ENCODE data around the gene SLC30A4.

SLC30A4 gene

GRCh38 chr15:45481135-45481534 is 41.4 kb downstream of the SLC30A4 start:
- H3K4me3 ChIP-seq (ENCODE audit: low read depth in 1 of 2, low read length in 1 of 2) = no peak overlapping the region
- no peak for TF ChIP-seq CTCF (IDR thresholded peaks at IDR 0.05)
- no peak overlapping the region for H3K27ac ChIP-seq
- H3K9me3 ChIP-seq = no peaks in the 10 kb centered on the region
- peaks cover 5% of the 10 kb centered on the region for H3K27me3 ChIP-seq
- H3K4me1 ChIP-seq (ENCODE audit: control insufficient read depth in 1 of 2, insufficient read depth in 1 of 2, low read depth in 1 of 2, low read length in 1 of 2) = no peaks in the 10 kb centered on the region
- H3K36me3 ChIP-seq = no peaks in the 10 kb centered on the region

GRCh38 chr15:45476410-45476809 is 46.1 kb downstream of the SLC30A4 start:
- H3K27ac ChIP-seq = no peak overlapping the region
- H3K9me3 ChIP-seq = no peaks in the 10 kb centered on the region
- H3K27me3 ChIP-seq = peaks cover 17% of the 10 kb centered on the region
- H3K4me3 ChIP-seq (ENCODE audit: low read depth in 1 of 2, low read length in 1 of 2) = no peak overlapping the region
- H3K36me3 ChIP-seq = no peaks in the 10 kb centered on the region
- no peaks in the 10 kb centered on the region for H3K4me1 ChIP-seq (ENCODE audit: control insufficient read depth in 1 of 2, insufficient read depth in 1 of 2, low read depth in 1 of 2, low read length in 1 of 2)
- TF ChIP-seq CTCF (IDR thresholded peaks at IDR 0.05) = no peak

- H3K9me3 ChIP-seq = no peaks in the 10 kb centered on the region
- no peak overlapping the region for H3K4me3 ChIP-seq (ENCODE audit: low read depth in 1 of 2, low read length in 1 of 2)
- H3K27ac ChIP-seq = no peak overlapping the region
- H3K36me3 ChIP-seq = no peaks in the 10 kb centered on the region
- H3K4me1 ChIP-seq (ENCODE audit: control insufficient read depth in 1 of 2, insufficient read depth in 1 of 2, low read depth in 1 of 2, low read length in 1 of 2) = no peaks in the 10 kb centered on the region
- H3K27me3 ChIP-seq = peaks cover 31% of the 10 kb centered on the region
- no peak for TF ChIP-seq CTCF (IDR thresholded peaks at IDR 0.05)
These were observed 47.8 kb downstream of the SLC30A4 start for GRCh38 chr15:45474799-45475198.

- no peak for TF ChIP-seq CTCF (IDR thresholded peaks at IDR 0.05)
These were observed 49.5 kb downstream of the SLC30A4 start for GRCh38 chr15:45473068-45473467.

GRCh38 chr15:45471151-45471550 is 51.4 kb downstream of the SLC30A4 start:
- no peak overlapping the region for H3K27ac ChIP-seq
- TF ChIP-seq CTCF (IDR thresholded peaks at IDR 0.05) = no peak
- no peak overlapping the region for H3K4me3 ChIP-seq (ENCODE audit: low read depth in 1 of 2, low read length in 1 of 2)
- H3K36me3 ChIP-seq = no peaks in the 10 kb centered on the region
- H3K27me3 ChIP-seq = peaks cover 52% of the 10 kb centered on the region
- H3K9me3 ChIP-seq = no peaks in the 10 kb centered on the region
- no peaks in the 10 kb centered on the region for H3K4me1 ChIP-seq (ENCODE audit: control insufficient read depth in 1 of 2, insufficient read depth in 1 of 2, low read depth in 1 of 2, low read length in 1 of 2)

More at GRCh38 chr15:45473068-45473467, 49.5 kb downstream of the SLC30A4 start:
- Histone ChIP-seq H3K4me1 (ENCODE audit: control insufficient read depth in 1 of 2, insufficient read depth in 1 of 2, low read depth in 1 of 2, low read length in 1 of 2) (no peaks in the 10 kb centered on the region), H3K4me3 (ENCODE audit: low read depth in 1 of 2, low read length in 1 of 2) (no peak overlapping the region), H3K27me3 (peaks cover 48% of the 10 kb centered on the region), H3K36me3 (no peaks in the 10 kb centered on the region), H3K9me3 (no peaks in the 10 kb centered on the region), H3K27ac (no peak overlapping the region)

- no peak overlapping the region for H3K4me3 ChIP-seq (ENCODE audit: low read depth in 1 of 2, low read length in 1 of 2)
These were observed 53.1 kb downstream of the SLC30A4 start for GRCh38 chr15:45469441-45469840.

More at GRCh38 chr15:45469441-45469840, 53.1 kb downstream of the SLC30A4 start:
- no peaks in the 10 kb centered on the region for H3K9me3 ChIP-seq
- H3K4me1 ChIP-seq (ENCODE audit: control insufficient read depth in 1 of 2, insufficient read depth in 1 of 2, low read depth in 1 of 2, low read length in 1 of 2) = no peaks in the 10 kb centered on the region
- peaks cover 52% of the 10 kb centered on the region for H3K27me3 ChIP-seq
- H3K36me3 ChIP-seq = no peaks in the 10 kb centered on the region
- H3K27ac ChIP-seq = no peak overlapping the region
- no peak for TF ChIP-seq CTCF (IDR thresholded peaks at IDR 0.05)
